Measurements from ENCODE around the gene AK4. TPM values are rescaled to one million over a fixed set of nuclear protein-coding genes. Genes with fewer than 3 reads are reported as not detected.
A peak's percentile ranks its signal among the peaks of the same experiment; 100 is the strongest.
"Not testable (repeated sequence)": the region's sequence is repeated elsewhere in the genome, so short reads cannot be mapped to it uniquely, and the experiment has no call there.

Gene AK4
- total RNA-seq, 4 donors from 2014 or later, result 1.4 to 2.6 (median 1.8) TPM

DNA sequence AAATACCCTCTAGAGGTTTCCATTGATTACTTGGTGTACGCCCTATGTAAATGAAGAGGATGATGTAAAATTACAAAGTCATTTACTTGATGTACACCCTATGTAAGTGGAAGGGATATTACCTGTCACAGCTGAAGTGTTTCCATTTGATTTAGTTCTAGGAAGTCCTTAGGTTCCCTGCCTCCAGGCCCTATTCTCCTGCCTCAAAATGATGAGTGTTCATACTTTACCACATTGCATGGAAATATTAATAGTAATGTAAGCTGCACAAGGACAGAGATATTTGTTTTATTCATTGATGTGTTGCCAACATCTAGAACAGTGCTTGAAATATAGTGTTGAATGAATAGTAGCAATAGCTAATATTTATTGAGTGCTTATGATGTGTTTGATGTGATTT lies 9.5 kb upstream of the AK4 start:
- in situ Hi-C loops (cut with MboI; ENCODE audit: low sequenced_read_pairs in 4 of 4), result no loop called here

DNA sequence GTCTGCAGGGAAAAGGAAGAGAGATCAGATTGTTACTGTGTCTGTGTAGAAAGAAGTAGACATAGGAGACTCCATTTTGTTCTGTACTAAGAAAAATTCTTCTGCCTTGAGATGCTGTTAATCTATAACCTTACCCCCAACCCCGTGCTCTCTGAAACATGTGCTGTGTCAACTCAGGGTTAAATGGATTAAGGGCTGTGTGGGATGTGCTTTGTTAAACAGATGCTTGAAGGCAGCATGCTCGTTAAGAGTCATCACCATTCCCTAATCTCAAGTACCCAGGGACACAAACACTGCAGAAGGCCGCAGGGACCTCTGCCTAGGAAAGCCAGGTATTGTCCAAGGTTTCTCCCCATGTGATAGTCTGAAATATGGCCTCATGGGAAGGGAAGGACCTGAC lies 8.2 kb upstream of the AK4 start:
- H3K4me3 ChIP-seq; intact Hi-C loops (cut with DNase I; ENCODE audit: low total_unique reads); H3K27ac ChIP-seq; DNase-seq; H3K4me1 ChIP-seq; H3K27me3 ChIP-seq; in situ Hi-C loops (cut with MboI; ENCODE audit: low sequenced_read_pairs in 4 of 4); ATAC-seq; H3K9me3 ChIP-seq; H3K36me3 ChIP-seq: not testable (repeated sequence)

More for the DNA sequence above, 9.5 kb upstream of the AK4 start:
- Histone ChIP-seq H3K27me3 (peaks cover 0 to 3% (median 0%) of the 10 kb centered on the region in 3 donors), H3K4me1 (no peaks in the 10 kb centered on the region), H3K4me3 (no peak overlapping the region), H3K36me3 (no peaks in the 10 kb centered on the region), H3K9me3 (no peaks in the 10 kb centered on the region), H3K27ac (no peak overlapping the region)
- DNase-seq (no peak), ATAC-seq (no peak)
- no peak for TF ChIP-seq POLR2A (IDR thresholded peaks at IDR 0.05)
- TF ChIP-seq, protein P1, sequence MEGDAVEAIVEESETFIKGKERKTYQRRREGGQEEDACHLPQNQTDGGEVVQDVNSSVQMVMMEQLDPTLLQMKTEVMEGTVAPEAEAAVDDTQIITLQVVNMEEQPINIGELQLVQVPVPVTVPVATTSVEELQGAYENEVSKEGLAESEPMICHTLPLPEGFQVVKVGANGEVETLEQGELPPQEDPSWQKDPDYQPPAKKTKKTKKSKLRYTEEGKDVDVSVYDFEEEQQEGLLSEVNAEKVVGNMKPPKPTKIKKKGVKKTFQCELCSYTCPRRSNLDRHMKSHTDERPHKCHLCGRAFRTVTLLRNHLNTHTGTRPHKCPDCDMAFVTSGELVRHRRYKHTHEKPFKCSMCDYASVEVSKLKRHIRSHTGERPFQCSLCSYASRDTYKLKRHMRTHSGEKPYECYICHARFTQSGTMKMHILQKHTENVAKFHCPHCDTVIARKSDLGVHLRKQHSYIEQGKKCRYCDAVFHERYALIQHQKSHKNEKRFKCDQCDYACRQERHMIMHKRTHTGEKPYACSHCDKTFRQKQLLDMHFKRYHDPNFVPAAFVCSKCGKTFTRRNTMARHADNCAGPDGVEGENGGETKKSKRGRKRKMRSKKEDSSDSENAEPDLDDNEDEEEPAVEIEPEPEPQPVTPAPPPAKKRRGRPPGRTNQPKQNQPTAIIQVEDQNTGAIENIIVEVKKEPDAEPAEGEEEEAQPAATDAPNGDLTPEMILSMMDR (IDR thresholded peaks at IDR 0.05 in 4 of 5, conservative IDR thresholded peaks at IDR 0.05 in 1 of 5), result no peak
- intact Hi-C loops (cut with DNase I; ENCODE audit: low total_unique reads), result no loop called here

DNA sequence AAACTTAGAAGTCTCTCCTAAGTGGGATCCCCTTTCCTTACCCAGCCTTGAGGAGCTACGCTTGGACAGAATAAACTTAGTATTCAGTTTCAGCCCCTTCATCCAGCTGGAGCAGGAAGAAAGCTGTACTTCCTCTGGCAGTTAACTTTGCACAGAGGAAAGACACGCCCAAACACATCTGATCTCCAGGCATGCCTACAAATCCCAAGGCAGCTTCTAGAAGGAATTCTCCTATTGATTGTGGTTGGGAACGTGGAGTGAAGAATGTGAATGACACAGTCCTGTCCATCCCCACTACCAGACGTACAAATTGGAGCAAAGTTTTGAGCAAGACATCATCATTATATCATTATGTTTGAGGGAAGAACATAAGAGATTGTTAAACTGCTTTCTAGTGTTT lies 6.6 kb upstream of the AK4 start:
- ATAC-seq (peak in 1 of 2 donors; percentile 36), DNase-seq (no peak)
- in situ Hi-C loops (cut with MboI; ENCODE audit: low sequenced_read_pairs in 4 of 4), result no loop called here
- no peak overlapping the region for H3K27ac ChIP-seq
- intact Hi-C loops (cut with DNase I; ENCODE audit: low total_unique reads), result no loop called here
- H3K4me1 ChIP-seq, result no peaks in the 10 kb centered on the region
- no peak overlapping the region for H3K4me3 ChIP-seq
- H3K36me3 ChIP-seq, result no peaks in the 10 kb centered on the region
- TF ChIP-seq, protein P1 (IDR thresholded peaks at IDR 0.05 in 4 of 5, conservative IDR thresholded peaks at IDR 0.05 in 1 of 5), result no peak
- no peak for TF ChIP-seq POLR2A (IDR thresholded peaks at IDR 0.05)
- peaks cover 0 to 6% (median 0%) of the 10 kb centered on the region in 3 donors for H3K27me3 ChIP-seq
- no peaks in the 10 kb centered on the region for H3K9me3 ChIP-seq

DNA sequence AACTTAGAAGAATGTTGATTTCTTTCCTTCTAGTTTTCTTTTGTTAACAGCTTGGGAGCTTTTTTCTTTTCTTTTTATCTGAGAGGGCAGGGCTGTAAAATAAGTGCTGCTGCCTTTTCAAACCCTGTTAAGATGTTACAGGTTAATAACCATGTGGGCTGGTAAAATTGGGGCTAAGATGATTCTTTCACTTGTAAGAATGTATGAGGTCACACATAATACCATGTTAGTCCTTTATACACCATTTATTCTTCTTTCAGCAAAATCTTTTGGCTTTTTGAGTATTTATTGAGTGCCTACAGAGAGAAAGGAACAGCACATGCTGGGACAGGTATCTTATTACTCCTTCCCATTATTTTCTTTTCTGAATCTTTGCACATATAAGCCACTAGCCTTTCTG lies 6.1 kb upstream of the AK4 start:
- no peak overlapping the region for H3K27ac ChIP-seq
- ATAC-seq (no peak), DNase-seq (no peak)
- no peaks in the 10 kb centered on the region for H3K9me3 ChIP-seq
- H3K4me1 ChIP-seq, result peaks cover under 1 to 1% of the 10 kb centered on the region in 2 donors
- in situ Hi-C loops (cut with MboI; ENCODE audit: low sequenced_read_pairs in 4 of 4), result no loop called here
- H3K27me3 ChIP-seq, result peaks cover 0 to 11% (median 0%) of the 10 kb centered on the region in 3 donors
- intact Hi-C loops (cut with DNase I; ENCODE audit: low total_unique reads), result no loop called here
- H3K36me3 ChIP-seq, result no peaks in the 10 kb centered on the region
- TF ChIP-seq, protein P1 (IDR thresholded peaks at IDR 0.05 in 4 of 5, conservative IDR thresholded peaks at IDR 0.05 in 1 of 5), result no peak
- TF ChIP-seq POLR2A (IDR thresholded peaks at IDR 0.05), result no peak
- no peak overlapping the region for H3K4me3 ChIP-seq

DNA sequence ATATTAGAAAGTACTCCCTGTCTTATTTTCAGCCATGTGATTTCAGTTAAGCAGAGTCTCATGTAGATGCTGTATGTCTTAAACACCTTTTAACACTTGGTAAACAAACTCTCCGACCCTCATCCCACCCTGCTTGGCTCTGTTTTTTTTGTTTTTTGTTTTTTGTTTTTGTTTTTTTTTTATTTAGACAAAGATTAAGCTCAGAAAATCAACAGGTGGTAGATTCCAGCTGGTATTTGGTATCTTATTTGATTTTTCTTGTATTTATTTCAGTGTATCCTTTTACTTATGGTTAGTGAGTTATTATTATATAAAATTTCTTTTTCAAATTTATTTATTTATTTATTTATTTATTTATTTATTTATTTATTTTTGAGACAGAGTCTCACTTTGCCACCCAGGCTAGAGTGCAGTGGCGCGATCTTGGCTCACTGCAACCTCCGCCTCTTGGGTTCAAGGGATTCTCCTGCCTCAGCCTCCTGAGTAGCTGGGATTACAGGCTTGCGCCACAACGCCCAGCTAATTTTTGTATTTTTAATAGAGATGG lies 4.8 kb upstream of the AK4 start:
- DNase-seq; H3K27ac ChIP-seq; H3K4me1 ChIP-seq; ATAC-seq; H3K36me3 ChIP-seq; H3K4me3 ChIP-seq; in situ Hi-C loops (cut with MboI; ENCODE audit: low sequenced_read_pairs in 4 of 4); H3K9me3 ChIP-seq; intact Hi-C loops (cut with DNase I; ENCODE audit: low total_unique reads): not testable (repeated sequence)
- H3K27me3 ChIP-seq, result peaks cover 0 to 12% (median 0%) of the 10 kb centered on the region in 3 donors

DNA sequence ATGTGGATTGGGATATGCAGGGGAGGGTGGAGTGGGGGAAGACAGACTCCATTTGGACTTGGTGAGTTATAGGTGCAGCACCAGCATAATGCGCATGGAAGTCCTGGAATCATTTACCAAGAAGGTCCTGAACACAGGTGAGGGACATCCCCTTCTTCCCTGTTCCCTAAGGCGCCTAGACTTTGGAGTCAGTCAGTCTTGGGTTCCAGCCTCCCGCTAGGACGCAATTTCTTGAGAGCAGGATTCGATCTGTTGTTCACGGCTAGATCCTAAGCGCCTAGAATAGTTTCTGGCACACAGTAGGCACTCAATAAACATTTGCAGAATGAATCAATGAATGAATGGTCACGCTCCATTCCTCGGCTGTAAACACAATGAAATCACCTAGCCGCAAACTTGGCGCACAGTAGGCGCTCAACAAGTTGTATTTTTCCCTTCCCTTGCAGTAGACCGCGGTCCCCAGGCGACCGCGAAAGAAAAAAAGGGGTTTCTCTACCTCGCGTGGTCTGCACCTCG lies 1.0 kb upstream of the AK4 start:
- TF ChIP-seq, protein P1 (IDR thresholded peaks at IDR 0.05 in 4 of 5, conservative IDR thresholded peaks at IDR 0.05 in 1 of 5), result no peak
- no peak for TF ChIP-seq POLR2A (IDR thresholded peaks at IDR 0.05)
- Histone ChIP-seq H3K4me3 (peak overlapping the region; percentile 51 to 89 (median 74)), H3K27ac (no peak overlapping the region), H3K9me3 (no peaks in the 10 kb centered on the region), H3K27me3 (peaks cover 0 to 12% (median 0%) of the 10 kb centered on the region in 3 donors), H3K36me3 (no peaks in the 10 kb centered on the region), H3K4me1 (peaks cover 4 to 5% of the 10 kb centered on the region in 2 donors)
- in situ Hi-C loops (cut with MboI; ENCODE audit: low sequenced_read_pairs in 4 of 4), result no loop called here
- intact Hi-C loops (cut with DNase I; ENCODE audit: low total_unique reads), result no loop called here
- DNase-seq (no peak), ATAC-seq (no peak)
